ENCODE results near the gene GGPS1. TPM values are rescaled to one million over a fixed set of nuclear protein-coding genes. Genes with fewer than 3 reads are reported as not detected.

GGPS1 gene
- total and polyA plus RNA-seq, 2 of the 8 experiments (the other 6 are each of a cell fraction or from before 2014, with no cell fraction given), result 20.9 to 43.6 TPM

DNA sequence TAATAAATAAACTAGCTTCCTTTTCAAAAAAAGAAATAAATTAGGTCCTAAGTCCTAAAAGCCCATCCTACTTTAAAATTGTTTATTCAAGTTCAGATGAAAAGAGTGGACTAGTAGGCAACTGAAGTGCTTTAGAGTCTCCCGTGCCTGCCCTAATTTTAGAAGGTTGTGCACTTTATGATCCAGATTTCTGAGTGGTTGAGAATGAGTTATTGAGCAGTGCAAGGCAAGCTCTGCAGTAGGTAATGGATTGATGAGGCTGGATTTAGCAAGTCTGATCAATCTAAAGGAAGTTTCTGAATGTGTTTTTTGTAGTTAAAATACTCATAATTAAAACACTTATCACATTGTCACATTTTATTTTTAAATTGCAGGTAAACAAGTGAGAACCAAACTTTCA lies 13.0 kb downstream of the GGPS1 start (continued):
- TF ChIP-seq EP300 (IDR thresholded peaks at IDR 0.05; ENCODE audit: borderline replicate concordance in 1 of 2, low read depth in 2 of 2, low read length in 2 of 2), result no peak

Measured in H1 (cell line).